ENCODE data around the gene ATP10A. TPM values are rescaled to one million over a fixed set of nuclear protein-coding genes. Genes with fewer than 3 reads are reported as not detected.

The ATP10A gene
- polyA plus RNA-seq, 3 donors: 0.71 to 3.9 (median 0.92) TPM

- Histone ChIP-seq H3K4me3 (replicated peaks in 1 of 3; ENCODE audit: low read depth in 2 of 3, low read length in 3 of 3) (no peak overlapping the region), H2AFZ (ENCODE audit: insufficient read depth, low read depth, low read length, poor library complexity, severe bottlenecking) (no peak overlapping the region), H3K36me3 (replicated peaks in 1 of 2; ENCODE audit: control insufficient read depth in 1 of 2, insufficient read depth in 2 of 2, low read length in 2 of 2) (peaks cover 0 to 10% of the 10 kb centered on the region in 2 donors), H3K9me3 (replicated peaks in 1 of 2; ENCODE audit: control insufficient read depth in 1 of 2, insufficient read depth in 1 of 2, low read length in 2 of 2) (no peaks in the 10 kb centered on the region), H3K4me1 (ENCODE audit: control insufficient read depth in 1 of 2, insufficient read depth in 2 of 2, low read length in 2 of 2) (peaks cover 18 to 26% of the 10 kb centered on the region in 2 donors), H4K20me1 (ENCODE audit: insufficient read depth, low read length) (no peaks in the 10 kb centered on the region), H3K9ac (ENCODE audit: insufficient read depth, low read length, poor library complexity, severe bottlenecking) (no peak overlapping the region), H3K27ac (ENCODE audit: low read depth in 1 of 2, low read length in 2 of 2) (no peak overlapping the region), H3K27me3 (ENCODE audit: control insufficient read depth in 2 of 2, insufficient read depth in 2 of 2, low read length in 2 of 2) (no peaks in the 10 kb centered on the region), H3K4me2 (replicated peaks; ENCODE audit: extremely low read depth, low read length, poor library complexity, severe bottlenecking) (no peak overlapping the region), H3K79me2 (ENCODE audit: insufficient read depth, low read length) (no peaks in the 10 kb centered on the region)
- peaks cover 2 to 7% (median 3%) of the 10 kb centered on the region in 3 donors for H3K27me3 Mint-ChIP-seq (ENCODE audit: low read depth in 3 of 3)
- peaks cover 37% of the 10 kb centered on the region for H3K4me1 Mint-ChIP-seq
- DNase-seq: no peak
- H3K9me3 Mint-ChIP-seq: peaks cover 0 to 1% (median 0%) of the 10 kb centered on the region in 7 donors
- 95% methylated on average over 4 of the region's 15 CpGs for WGBS (ENCODE audit: insufficient coverage)
- intact Hi-C loops (cut with micrococcal nuclease): no loop called here
- H3K36me3 Mint-ChIP-seq: peaks cover 5 to 9% of the 10 kb centered on the region in 2 donors
- TF ChIP-seq CTCF (IDR thresholded peaks at IDR 0.05): no peak
- no peak overlapping the region for H3K4me3 Mint-ChIP-seq
- H3K27ac Mint-ChIP-seq: no peak overlapping the region
Observed at GRCh38 chr15:25776071-25776746, 86.9 kb downstream of the ATP10A start.

- Histone ChIP-seq H3K4me2 (replicated peaks; ENCODE audit: extremely low read depth, low read length, poor library complexity, severe bottlenecking) (no peak overlapping the region), H4K20me1 (ENCODE audit: insufficient read depth, low read length) (no peaks in the 10 kb centered on the region), H3K27me3 (ENCODE audit: control insufficient read depth in 2 of 2, insufficient read depth in 2 of 2, low read length in 2 of 2) (no peaks in the 10 kb centered on the region), H2AFZ (ENCODE audit: insufficient read depth, low read depth, low read length, poor library complexity, severe bottlenecking) (no peak overlapping the region), H3K9ac (ENCODE audit: insufficient read depth, low read length, poor library complexity, severe bottlenecking) (no peak overlapping the region), H3K9me3 (replicated peaks in 1 of 2; ENCODE audit: control insufficient read depth in 1 of 2, insufficient read depth in 1 of 2, low read length in 2 of 2) (no peaks in the 10 kb centered on the region), H3K4me1 (ENCODE audit: control insufficient read depth in 1 of 2, insufficient read depth in 2 of 2, low read length in 2 of 2) (peaks cover 18 to 26% of the 10 kb centered on the region in 2 donors), H3K4me3 (replicated peaks in 1 of 3; ENCODE audit: low read depth in 2 of 3, low read length in 3 of 3) (no peak overlapping the region), H3K79me2 (ENCODE audit: insufficient read depth, low read length) (no peaks in the 10 kb centered on the region), H3K36me3 (replicated peaks in 1 of 2; ENCODE audit: control insufficient read depth in 1 of 2, insufficient read depth in 2 of 2, low read length in 2 of 2) (peaks cover 0 to 6% of the 10 kb centered on the region in 2 donors), H3K27ac (ENCODE audit: low read depth in 1 of 2, low read length in 2 of 2) (no peak overlapping the region)
- H3K36me3 Mint-ChIP-seq: peaks cover 4 to 5% of the 10 kb centered on the region in 2 donors
- intact Hi-C loops (cut with micrococcal nuclease): no loop called here
- no peak for TF ChIP-seq CTCF (IDR thresholded peaks at IDR 0.05)
- peaks cover 2 to 7% (median 3%) of the 10 kb centered on the region in 3 donors for H3K27me3 Mint-ChIP-seq (ENCODE audit: low read depth in 3 of 3)
- H3K4me3 Mint-ChIP-seq: no peak overlapping the region
- DNase-seq: no peak
- WGBS (ENCODE audit: insufficient coverage): 81% methylated on average over 9 of the region's 13 CpGs
- peaks cover 0 to 1% (median 0%) of the 10 kb centered on the region in 7 donors for H3K9me3 Mint-ChIP-seq
- no peak overlapping the region for H3K27ac Mint-ChIP-seq
- H3K4me1 Mint-ChIP-seq: peaks cover 37% of the 10 kb centered on the region
Observed at GRCh38 chr15:25775317-25775912, 87.7 kb downstream of the ATP10A start.

Measured in CD14-positive monocyte (primary cell).